HuH-7 (cell line): ENCODE measurements around the gene ZNF740.
"Not testable (repeated sequence)": the region's sequence is repeated elsewhere in the genome, so short reads cannot be mapped to it uniquely, and the experiment has no call there.

ENCODE experiments used
- DNase-seq: peaks from one replicate; pipeline ENCODE4 v3.0.0; 2011; ENCODE audit warnings: low spot score

The ZNF740 gene

DNA sequence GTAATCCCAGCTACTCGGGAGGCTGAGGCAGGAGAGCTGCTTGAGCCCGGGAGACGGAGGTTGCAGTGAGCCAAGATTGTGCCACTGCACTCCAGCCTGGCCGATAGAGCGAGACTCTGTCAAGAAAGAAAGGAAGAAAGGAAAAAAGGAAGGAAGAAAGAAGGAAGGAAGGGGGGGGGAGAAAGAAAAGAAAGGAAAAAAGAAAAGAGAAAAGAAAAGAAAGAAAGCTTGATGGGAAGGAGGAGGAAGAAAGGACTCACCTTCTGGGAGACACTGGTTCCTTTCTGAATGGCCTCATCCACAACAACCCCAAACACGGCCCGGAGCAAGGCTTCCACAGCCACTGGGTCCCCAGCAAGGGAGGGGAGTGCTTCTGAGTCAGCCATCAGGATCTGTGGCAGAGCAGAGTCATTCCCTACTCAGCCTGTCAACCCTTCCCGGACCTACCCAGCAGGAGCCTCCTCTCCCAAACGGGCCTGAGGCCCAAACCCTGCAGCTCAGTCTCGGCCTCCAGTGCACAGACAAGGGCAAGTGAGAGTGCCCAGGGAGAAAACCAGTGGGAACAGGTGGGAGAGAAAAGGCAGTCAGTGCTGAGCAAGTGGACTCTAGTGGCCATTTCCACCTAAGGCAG, 7.3 kb upstream of the ZNF740 start:
- no peak for DNase-seq

DNA sequence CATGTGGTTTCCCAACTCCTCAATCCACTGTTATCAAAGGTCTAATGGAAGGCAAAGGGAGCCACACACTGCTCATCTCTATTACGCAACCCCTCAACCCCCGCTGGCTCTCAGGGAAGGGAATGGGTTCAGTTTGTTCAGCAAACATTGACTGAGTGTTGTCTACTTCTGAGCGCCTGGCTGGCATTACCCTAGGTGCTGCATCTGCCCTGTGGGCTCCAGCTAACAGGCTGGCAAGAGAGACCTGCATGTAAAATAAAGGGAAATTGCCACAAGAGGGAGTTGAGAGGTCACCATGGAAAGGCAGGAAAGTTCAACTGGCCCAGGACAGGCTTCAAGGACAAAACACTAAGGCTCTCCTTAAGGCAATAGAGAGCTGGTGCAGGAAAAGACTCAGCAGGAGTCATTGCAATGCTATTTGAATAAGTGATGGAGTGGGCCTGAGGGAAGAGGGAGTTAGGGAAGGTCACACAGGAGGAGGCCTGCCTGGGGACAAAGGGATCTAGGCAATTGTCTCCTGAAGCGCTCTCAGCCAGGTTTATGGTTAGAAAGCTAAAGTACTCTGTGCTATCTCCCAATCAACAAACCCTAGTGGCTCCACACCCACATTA, 5.5 kb upstream of the ZNF740 start:
- DNase-seq = peak; percentile 60

DNA sequence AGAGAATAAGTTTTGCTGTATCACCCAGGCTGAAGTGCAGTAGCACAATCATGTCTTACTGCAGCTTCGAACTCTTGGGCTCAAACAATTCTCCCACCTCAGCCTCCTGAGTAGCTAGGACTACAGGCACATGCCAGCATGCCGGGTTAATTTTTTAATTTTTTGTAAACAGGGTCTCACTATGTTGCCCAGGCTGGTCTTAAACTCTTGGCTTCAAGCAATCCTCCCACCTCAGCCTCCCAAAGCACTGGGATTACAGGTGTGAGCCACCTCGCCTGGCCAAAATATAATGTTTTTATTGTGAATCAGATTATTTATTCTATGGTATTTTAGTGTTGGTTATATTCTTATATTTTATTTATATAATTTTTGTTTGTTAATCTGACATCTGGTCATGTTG, 3.8 kb upstream of the ZNF740 start:
- DNase-seq = no peak

DNA sequence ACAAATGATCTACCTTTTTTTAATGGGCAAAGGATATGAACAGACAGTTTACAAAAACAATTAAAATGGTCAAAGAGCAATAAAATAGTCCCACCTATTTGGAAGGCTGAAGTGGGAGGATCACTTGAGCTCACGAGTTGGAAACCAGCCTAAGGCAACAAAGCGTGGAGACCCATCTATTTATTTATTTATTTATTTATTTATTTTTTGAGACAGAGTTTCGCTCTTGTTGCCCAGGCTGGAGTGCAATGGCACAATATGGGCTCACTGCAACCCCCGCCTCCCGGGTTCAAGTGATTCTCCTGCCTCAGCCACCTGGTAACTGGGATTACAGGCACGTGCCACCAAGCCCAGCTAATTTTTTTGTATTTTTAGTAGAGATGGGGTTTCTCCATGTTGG, 3.1 kb upstream of the ZNF740 start:
- DNase-seq = not testable (repeated sequence)

DNA sequence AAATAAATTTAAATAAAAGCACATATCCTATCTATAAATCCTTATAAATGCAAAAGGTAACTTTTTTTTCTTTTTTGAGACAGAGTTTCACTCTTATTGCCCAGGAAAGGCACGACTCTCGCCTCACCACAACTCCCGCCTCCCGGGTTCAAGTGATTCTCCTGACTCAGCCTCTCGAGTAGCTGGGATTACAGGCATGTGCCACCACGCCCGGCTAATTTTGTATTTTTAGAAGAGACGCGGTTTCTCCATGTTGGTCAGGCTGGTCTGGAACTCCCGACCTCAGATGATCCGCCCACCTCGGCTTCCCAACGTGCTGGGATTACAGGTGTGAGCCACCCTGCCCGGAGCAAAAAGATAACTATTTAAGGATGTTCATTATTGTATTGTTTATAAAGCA, 1.7 kb upstream of the ZNF740 start:
- DNase-seq = not testable (repeated sequence)

DNA sequence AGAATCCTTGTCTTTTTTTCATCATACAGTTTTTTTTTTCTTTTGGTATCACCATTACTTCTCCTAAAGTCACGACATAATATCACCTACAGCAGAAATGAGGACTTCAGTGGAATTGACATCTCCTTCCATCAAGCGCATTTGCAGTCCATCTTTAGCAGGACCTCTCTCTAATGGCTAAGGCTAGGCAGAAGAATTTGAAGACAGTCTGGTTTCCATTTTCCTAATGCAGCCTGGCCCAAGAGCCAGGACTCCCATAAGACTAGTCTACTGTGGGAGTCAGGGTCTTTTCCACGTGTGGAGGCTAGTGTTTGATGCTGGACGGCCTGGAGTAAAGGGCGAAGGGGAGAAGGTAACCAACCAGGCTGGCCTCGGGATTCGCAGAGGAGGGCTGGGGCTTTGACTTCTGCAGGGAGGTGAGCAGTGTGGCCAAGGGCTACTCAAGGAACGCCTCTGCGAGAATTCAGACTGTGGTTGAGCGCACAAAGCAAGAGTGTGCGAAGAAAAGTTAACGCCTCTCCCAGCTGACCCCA, 769 bp upstream of the ZNF740 start:
- DNase-seq = no peak

DNA sequence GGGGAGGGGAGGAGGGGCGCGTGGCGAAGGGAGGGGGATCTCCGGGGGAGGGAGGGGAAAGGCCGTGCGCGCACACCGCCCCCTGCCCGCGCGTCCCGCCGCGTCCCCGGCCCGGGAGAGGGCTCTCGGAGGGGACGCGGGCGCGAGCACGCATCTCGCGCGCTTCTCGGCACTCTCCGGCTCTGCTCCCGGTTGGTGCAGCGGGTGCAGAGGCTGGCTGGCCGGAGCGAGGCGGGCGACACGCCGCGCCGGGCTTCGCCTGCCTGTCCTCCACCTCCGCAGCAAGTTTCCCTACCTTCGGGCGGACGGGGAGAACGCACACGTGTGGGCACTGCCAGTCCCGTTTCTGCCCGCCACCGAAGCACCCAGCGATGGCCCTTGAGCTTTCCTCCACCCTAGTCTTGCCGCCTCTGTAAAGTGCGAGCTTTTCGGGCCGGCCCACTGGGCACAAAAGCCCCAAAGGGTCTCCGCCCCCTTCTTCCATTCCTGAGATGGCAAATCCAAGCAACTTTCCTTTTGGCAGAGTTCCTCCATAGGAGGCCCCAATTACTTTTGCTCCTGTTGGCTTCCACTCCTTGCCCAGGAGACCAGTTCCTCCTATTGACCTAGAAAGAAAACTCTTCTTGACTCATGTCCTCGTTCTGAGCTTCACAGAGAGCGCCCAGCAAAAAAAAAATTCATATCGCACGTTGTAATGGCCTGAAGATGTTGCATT, 566 bp downstream of the ZNF740 start:
- peak; percentile 95 for DNase-seq

DNA sequence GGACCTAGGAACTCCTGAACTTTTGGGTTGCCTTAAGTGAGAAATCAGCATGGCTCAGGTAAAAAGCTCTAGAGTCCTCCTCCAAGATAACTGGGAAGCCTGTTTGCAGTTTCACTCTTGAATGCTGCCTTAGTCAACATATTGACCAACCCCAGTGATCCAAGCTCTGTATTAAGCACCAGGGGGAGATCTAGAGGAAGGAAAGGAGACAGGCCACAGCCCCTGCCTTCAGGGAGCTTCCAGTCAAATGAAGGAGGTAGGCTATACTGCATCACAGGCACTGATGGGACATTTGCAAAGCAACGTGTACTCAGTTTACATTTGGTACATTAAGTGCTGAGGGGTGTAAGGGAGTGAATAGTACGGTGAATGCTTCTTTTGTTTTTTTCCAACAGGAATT, 1.4 kb downstream of the ZNF740 start:
- no peak for DNase-seq

DNA sequence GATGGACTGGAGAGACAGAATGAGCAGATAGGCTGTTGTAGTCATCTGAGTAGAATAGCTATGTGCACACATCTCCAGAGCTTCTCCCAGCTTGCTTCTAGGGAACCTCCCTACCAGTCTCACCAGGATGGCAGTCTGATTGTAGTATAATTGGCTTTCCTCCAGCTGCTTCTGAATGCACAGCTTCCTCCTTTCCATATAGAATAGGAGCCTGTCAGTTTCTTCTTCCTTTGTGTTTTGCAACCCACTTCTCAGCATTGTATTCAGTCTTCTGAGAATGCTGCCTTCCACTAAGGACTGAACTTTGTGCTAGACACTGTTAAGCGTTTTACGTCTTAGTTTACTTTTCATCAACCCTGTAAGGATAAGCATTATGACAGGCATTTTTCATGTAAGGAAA, 2.4 kb downstream of the ZNF740 start:
- DNase-seq = no peak

DNA sequence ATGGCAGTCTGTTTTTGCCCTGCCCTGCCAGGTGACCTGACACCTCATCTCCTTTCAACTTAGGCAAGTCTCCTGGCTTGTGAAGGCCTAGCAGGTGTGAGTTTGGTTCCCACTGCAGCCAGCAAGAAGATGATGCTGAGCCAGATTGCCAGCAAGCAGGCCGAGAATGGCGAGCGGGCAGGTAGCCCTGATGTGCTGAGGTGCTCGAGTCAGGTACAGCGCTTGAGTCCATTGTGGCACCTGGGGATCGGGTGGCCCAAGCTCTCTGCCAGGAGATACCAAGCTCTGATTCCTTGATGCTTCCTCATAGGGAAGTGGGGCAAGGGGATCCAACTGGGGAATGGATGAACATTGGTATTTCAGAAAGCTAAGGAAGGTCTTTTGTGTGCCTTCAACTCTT, 4.3 kb downstream of the ZNF740 start:
- no peak for DNase-seq

DNA sequence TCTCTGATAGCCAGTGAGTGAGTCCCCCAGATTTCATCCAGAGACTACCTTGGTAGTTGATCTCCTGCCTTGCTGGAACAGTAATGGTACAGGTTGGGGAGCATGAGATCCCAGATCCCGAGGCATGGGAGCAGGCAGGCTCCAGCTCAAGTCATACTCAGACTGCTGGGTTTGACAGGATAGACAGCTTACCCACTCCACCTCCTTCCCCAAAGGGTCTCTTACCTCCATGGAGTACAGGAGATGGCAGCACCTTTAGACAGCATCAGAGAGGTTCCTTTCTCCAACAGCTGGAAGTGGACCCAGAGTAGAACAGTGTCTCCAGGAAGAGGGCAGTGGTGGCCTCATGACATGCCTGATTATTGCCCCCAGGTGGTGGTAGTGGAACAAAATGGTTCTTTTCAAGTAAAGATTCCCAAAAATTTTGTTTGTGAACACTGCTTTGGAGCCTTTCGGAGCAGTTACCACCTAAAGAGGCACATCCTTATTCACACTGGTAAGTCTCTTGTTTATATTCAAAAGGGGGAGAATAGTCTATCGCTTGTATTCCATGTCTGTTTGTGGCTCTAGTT, 5.1 kb downstream of the ZNF740 start:
- DNase-seq = no peak

DNA sequence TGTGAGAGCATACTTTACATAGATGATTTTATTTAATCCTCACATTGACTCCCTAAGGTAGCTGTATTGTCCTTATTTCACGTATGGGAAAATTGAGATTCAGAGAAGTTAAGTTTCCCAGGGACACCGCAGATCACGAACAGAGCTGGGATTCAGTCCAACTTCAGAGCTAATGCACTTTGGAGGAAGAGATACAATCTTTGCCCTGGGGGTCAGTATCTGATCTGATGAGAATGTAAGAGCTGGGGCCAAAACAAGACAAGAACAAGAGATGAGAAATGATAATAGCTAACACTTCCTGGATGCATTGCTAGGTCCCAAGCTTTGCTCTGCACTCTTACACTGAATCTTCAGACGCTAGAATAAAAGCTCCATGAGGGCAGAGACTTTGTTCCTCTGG, 6.2 kb downstream of the ZNF740 start:
- DNase-seq = no peak

DNA sequence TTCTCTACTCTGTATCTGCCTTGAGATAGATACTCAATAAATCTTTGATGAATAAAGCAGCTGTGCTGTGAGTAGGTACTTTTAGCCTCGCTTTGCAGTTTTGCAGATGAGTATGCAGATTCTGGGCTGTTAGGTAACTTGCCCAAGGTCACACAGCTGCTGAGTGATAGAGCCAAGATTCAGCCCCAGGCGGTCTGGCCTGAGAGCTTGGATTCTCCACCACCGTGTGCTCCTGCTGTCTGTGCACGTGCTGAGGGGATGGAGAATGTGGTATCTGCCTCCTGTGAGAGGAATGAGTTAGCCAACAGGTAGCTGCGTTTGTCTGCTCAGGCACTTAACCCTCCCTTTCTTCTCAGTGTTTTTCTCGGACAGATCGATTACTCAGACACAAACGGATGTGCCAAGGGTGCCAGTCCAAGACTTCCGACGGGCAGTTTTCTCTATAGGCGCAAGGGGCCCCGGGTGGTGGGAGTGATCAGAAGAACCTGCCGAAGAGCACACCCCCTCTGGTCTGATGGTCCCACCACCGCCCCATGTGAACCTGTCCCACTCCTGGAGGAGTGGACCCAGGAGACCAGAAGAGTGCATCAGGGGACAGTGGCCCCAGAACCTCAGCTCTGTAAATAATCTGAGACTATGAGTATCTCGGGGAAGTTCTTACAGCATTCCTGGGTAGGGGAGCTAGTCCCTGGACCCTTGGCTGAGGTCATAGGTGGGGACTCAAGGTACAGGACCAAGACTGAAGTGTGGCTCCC, 6.8 kb downstream of the ZNF740 start:
- no peak for DNase-seq

DNA sequence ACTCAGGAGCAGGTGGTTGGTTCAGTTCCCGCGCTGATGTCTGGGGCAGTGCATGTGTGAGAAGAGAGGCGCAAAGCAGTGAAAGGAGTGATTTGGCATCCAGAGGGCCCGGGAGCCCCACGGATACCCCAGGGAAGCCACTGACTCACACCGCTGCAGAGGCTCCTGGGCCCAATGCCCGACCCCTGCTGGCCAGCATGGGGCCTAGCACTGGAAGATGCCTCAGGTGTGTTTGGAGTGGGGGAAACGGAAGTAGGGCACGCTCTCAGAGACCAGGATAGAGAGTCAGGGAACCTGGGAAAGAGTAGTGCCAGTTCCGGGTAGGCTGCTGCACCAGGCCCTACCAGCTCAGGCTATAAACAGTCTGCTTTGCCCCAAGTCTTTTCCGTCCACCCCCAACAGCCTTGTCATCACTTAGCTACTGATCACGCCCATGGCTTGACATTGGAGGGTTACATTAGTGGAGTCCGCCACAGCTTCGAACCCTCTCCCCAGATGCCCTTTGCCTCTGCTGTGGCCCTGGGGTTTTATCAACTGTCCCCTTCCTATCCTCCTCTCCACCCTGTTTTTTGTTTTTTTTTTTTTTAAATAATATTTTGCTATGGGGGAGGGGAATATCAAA, 9.7 kb downstream of the ZNF740 start:
- peak; percentile 94 for DNase-seq

DNA sequence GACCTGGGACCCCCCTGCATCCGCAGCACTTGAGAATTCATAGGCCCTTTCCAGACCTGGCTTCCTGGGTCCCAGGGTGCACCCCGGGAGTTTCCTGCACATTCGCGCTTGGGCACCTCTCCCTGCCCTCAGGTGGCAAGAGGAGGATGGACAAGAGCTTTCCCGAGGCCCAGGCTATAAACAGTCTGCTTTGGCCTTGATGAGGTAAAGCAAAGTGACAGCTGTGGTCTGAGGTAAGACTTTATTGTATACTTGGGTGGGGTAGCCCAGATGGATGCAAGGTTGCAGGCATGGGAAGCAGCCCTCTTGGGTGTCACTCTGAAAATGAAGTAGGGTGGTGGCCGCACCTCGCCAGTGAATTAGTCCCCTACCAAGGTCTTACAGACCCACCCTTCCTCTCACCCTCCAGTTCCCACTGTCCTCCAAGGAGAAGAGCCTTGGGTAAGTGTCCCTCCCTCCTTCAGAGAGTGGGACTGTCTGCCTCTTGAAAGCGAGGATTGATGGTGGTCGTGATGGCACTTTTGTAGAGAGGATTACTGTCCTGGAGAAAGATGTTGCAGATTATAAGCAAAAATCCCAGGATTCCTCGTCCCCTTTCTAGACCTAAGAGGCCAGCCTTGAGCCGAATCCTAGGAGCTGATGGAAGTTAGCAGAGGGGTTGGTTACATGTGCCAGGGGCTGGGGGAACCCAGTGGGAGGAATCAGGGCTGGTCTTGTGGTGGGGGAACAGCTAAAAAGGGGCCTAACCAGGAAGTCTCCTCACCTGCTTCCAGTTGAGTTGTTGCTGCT, 10.8 kb downstream of the ZNF740 start:
- no peak for DNase-seq

DNA sequence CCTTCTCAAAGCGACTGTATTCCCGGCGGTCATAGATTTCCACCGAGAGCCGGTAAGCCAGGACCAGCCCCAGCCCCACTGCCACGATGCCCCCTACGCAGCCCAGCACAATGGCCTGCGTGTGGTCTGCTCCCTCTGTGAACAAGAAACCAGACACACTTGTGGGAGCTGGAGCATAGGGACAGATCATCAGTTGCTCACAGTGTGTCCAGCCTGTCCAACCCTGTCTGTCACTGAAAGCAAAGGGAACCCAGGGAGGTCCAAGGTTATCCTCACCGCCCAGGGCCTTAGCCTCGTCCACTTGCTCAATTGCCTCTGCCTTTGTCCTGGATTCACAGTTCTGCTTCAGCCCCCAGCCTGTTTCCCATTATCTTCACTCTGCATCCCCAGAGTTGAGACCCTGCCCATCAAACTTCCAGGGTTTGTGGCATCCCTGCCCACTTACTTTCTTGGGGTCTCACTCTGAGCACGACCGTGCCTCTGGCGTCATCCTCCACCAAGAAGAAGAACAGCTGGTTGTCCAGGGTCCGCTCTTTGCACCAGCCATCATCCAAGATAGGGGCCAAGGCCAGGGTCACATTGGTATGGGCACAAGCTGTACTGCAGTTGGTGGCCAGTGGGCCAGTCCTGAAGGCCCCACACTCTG, 11.5 kb downstream of the ZNF740 start:
- no peak for DNase-seq

DNA sequence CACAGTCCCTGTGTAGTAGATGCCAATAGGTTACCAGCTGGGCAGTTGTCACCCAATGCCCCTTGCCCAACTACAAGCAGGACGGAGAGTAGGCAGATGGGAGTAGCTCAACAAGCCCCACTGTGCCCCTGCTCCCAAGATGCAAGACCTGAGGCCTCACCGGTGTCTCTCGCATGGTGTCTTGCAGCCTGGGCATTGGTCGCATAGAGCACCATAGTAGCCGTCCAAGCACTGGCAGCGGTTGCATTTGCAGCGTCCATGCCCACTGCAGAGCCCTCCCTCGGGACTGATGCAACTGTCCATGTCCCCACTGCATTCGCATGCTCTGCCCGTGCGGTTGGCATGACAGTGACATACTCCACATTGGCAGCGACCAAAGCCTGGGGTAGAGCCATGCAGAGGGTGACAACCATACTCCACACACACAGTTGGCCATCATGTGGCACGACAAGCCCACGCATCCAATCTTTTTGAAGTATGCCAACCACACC, 12.1 kb downstream of the ZNF740 start:
- DNase-seq = no peak

DNA sequence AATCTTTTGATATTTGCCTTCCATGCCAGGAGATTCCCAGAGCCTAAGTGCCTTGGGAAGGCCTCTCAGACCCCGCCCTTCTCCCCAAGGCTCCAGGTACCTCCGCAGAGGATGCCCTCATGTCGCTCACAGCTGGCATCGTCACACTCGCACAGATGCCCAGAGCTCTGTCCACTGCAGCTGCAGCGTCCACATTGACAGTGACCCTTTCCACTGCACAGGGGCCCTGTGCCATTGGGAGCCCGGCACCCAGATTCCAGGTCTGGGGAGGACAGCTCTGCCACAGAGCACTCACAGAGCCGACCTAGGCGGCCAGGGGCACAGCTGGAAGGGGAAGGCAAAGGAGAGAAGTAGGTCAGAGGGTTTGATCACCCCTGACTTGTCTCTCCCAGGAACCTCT, 12.5 kb downstream of the ZNF740 start:
- DNase-seq = no peak

DNA sequence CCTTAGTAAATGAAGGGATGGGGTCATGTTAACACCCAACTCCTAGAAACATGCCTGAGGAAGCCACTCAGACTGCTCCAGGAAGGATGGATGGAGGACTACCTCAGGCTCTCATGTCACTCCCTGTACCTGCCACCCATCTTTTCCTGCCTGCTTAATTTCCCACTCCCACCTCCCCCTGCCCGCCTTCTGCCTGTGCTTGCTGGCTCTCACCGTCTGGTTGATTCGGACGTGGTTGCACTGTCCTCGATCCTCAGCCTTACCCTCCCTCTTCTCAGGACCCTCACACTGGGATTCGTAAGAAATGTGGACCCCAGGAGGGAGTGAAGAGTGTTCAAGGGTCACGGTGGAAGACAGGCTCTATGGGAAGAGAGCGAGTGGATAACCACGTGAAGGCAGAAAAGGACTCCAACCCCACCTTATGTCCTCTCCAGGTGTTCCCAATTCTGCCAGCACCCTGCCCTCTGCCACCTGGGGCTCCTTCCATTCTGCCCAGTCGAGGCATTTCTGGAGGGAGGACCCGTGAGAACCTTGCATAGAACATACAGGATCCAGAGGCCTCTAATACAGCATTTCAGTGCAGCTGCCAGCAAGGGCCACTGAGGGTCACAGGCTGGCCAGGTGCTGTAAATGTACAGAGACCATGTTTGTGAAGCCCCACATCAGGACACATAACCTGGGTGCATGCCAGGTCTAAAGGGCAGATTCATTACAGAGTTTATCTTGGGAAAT, 13.6 kb downstream of the ZNF740 start:
- no peak for DNase-seq

DNA sequence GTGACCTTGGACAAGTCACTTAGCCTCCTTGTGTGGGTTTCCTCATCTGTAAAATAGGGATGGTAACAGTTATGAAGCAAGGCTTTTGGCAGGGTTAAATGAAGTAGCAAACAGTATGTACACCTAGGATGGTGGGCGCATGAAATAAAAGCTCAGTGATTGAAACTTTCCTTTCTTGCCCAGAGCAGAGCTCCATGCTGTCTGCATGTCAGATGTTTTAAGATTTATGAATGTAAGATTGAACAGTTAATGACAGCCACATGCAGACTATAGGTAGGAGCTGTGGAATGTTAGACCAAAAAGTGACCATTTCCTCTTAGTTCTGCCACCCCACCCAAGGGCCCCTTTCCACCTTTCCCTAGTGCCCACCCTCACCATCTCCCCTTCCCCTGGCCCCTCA, 14.5 kb downstream of the ZNF740 start:
- no peak for DNase-seq
